Astrocyte (in vitro differentiated cells and primary cell): ENCODE results near the gene ESF1.

ENCODE experiments used
- EZH2 ChIP-seq: IDR thresholded peaks from 2 replicates; pipeline ENCODE4 v1.6.1; 2012; ENCODE audit warnings: mild to moderate bottlenecking, low read length, inconsistent platforms; ENCODE audit not compliant: insufficient read depth
- TF ChIP-seq, protein P1 (sequence below): IDR thresholded peaks from 2 replicates; pipeline ENCODE4 v1.5.1; 2011; ENCODE audit warnings: low read depth, mild to moderate bottlenecking, inconsistent platforms, low read length, moderate library complexity; ENCODE audit not compliant: insufficient read depth

DNA sequence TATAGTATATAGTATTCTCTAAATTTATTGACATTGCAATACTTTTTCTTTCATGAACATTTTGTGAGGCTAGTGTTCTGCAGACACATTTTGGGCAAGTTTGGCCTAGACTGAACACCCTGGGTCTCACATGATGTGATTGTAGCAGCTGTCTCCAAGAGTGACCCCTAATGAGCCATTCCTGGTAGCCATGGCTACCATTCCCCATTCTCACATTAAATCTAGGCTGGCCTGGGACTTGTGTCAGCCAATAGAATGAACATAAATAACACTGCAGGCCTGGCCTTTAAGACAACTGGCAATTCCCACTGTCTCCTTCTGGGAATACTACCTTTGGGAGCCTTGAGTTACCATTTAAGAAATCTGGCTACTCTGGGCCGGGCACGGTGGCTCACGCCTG lies 108.0 kb downstream of the ESF1 start:
- TF ChIP-seq, protein P1, sequence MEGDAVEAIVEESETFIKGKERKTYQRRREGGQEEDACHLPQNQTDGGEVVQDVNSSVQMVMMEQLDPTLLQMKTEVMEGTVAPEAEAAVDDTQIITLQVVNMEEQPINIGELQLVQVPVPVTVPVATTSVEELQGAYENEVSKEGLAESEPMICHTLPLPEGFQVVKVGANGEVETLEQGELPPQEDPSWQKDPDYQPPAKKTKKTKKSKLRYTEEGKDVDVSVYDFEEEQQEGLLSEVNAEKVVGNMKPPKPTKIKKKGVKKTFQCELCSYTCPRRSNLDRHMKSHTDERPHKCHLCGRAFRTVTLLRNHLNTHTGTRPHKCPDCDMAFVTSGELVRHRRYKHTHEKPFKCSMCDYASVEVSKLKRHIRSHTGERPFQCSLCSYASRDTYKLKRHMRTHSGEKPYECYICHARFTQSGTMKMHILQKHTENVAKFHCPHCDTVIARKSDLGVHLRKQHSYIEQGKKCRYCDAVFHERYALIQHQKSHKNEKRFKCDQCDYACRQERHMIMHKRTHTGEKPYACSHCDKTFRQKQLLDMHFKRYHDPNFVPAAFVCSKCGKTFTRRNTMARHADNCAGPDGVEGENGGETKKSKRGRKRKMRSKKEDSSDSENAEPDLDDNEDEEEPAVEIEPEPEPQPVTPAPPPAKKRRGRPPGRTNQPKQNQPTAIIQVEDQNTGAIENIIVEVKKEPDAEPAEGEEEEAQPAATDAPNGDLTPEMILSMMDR: no peak
- TF ChIP-seq EZH2: no peak
